Endometrial microvascular endothelial cells (primary cell): ENCODE measurements around the gene CHCHD3. TPM values are rescaled to one million over a fixed set of nuclear protein-coding genes. Genes with fewer than 3 reads are reported as not detected.

Experiments used
- in situ Hi-C: cut with HindIII; loops from 2 replicates; pipeline ENCODE4 v1.10.0; 2017; ENCODE audit warnings: low sequenced_read_pairs, low pct_unique_long_range_greater_than_20kb; ENCODE audit errors: inconsistent ontology term
- total RNA-seq: library from RNA; depleted of rRNA; stranded (reverse); fragments of >200 nt; gene quantifications from one replicate; pipeline ENCODE4 v1.2.3, GENCODE V29; 2015; ENCODE audit errors: inconsistent ontology term

The CHCHD3 gene
- total RNA-seq, 1 donor from 2014 or later, result 60.9 TPM

GRCh38 chr7:132857703-132858102 is 224.2 kb downstream of the CHCHD3 start:
- in situ Hi-C loops, result no loop called here

DNA sequence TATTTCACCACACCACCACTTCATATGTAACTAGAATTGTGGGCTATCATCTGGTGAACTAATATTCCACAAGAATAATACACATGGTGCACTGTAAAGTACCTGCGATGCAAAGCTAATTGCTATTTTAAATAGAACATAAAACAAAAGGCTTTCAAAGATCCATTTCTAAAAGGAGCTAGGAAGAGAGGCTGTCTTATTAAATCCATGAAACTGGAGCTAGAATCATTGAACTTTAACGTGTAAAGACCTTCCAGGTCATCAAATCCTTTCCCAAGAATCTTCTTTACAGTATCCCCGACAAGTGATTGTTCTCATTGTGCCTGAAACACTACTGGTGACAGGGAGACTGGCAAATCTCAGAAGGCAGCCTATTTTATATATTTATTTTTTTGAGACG is 224.9 kb downstream of the CHCHD3 start:
- in situ Hi-C loops, result no loop called here

- in situ Hi-C loops, result no loop called here
Measured at GRCh38 chr7:132856416-132856815, 225.5 kb downstream of the CHCHD3 start.

GRCh38 chr7:132855901-132856300 is 226.0 kb downstream of the CHCHD3 start:
- in situ Hi-C loops, result no loop called here

GRCh38 chr7:132854238-132854637 is 227.7 kb downstream of the CHCHD3 start:
- in situ Hi-C loops, result no loop called here

GRCh38 chr7:132847376-132847775 is 234.5 kb downstream of the CHCHD3 start:
- in situ Hi-C loops, result no loop called here

GRCh38 chr7:132846086-132846485 is 235.8 kb downstream of the CHCHD3 start:
- in situ Hi-C loops, result no loop called here

DNA sequence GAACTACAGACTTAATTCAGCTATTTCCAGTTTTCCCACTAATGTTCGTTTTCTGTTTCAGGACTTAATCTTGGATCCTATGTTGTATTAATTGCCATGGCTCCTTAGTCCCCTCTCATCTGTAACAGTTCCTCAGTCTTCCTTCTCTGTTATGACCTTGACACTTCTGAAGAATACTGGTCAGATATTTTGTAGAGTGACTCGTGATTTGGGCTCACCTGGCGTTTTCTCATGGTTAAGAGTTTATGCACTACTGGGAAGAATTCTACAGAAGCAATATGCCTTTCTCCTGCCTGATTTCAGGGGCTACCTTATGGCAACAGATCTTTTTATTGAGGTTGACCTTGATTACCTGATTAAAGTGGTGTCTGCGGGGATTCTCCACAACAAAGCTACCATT is 239.4 kb downstream of the CHCHD3 start:
- in situ Hi-C loops, result no loop called here

- in situ Hi-C loops, result no loop called here
Measured at GRCh38 chr7:132840199-132840598, 241.7 kb downstream of the CHCHD3 start.

DNA sequence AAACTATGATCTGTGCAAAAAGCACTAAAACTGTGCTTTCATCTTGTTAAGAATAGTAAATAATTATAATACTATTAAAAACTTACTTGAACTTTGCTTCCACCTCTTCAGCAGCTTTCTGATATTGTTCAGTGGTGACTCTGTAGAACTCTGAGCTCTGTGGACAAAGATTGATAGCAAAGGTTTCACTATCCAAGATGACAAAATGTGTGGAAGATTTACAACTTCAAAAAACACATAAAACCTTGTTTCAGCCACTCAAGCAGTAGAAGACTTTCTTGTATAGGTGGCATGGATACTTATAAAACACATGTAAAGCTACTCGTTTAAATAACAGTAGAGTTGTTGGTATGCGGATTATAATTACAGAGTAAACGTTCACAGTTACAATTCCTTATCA is 243.6 kb downstream of the CHCHD3 start:
- in situ Hi-C loops, result no loop called here

GRCh38 chr7:132837529-132837928 is 244.4 kb downstream of the CHCHD3 start:
- in situ Hi-C loops, result no loop called here

DNA sequence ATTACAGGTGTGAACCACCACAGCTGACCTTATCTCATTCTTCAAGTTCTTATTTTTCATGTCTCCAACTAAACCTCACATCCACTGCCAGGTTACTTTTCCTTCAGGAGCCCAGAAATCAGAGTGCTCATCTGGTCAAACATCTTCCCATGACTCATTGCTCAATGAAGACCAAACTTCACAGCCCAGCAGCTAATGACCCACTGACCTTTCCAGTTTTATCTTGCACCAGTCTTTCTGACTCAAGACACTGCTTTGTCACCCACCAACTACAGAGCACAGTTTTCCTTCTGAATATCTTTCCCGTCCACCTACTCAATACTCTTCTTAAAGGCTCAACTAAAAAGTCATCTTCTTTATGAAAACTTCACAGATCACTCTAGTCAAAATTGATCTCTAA is 245.1 kb downstream of the CHCHD3 start:
- in situ Hi-C loops, result no loop called here

GRCh38 chr7:132830941-132831340 is 250.9 kb downstream of the CHCHD3 start:
- in situ Hi-C loops, result no loop called here

- in situ Hi-C loops, result no loop called here
Measured at GRCh38 chr7:132828502-132828901, 253.4 kb downstream of the CHCHD3 start.

DNA sequence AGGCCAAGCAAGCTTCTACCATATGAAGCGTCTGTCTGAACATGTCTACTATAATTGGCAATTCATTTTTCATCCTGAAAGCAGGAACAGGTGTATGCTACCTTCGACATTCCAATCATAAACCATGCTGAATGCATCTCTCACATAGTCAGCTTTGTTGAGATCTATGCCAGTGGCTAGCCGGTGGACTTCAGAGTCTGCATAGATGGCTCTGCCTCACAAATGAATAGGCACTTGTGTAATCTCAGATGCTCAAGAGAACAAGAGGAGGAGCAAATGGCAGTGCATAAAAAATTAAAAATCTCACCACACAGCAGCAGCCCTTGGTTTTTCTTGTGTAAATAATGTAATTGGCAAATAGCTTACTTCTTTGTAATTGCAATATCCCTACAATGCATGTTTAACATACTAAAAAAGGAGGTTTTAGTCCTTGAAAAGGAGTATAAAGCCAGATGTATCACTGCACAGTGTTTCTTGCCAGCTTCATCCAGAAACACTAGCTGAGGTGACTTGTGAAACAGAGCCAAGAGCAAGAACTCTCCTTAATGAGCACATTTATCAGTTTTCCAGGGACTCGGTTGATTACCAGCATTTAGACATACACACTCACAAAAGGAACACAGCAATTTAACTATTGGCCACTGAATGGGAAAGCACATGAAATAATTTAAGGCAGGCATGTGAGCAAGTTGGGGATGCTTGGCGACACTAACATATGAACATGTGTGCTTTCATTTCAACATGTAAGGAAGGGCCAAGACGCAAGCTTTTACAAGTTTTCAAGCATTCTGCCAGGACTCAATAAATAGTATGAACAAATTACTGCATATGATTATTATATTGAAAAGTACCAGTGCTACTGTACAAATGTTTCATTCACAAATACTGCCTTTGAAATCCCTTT is 255.7 kb downstream of the CHCHD3 start:
- in situ Hi-C loops, result no loop called here

- in situ Hi-C loops, result no loop called here
Measured at GRCh38 chr7:132825222-132825621, 256.7 kb downstream of the CHCHD3 start.

DNA sequence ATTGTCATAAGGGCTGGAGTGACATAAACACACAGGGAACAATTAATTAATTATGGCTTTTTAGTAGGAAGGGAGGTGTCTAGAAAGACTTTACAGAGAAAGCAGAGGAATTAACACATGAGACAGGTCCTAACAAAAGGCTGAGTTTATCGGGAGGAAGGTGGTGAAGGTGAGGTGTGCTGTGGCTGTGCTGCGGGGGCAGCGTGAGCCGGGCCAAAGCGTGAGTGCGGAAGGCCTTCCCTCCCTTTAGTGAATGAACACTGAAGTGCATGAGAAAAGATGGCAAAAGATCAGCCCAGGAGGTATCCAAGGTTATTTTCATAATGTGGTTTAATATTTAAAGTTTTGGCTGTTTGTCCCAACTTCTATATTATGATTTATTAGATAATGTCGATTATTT is 262.2 kb downstream of the CHCHD3 start:
- in situ Hi-C loops, result no loop called here

GRCh38 chr7:132817949-132818348 is 263.9 kb downstream of the CHCHD3 start:
- in situ Hi-C loops, result no loop called here

GRCh38 chr7:132815696-132816311 is 266.1 kb downstream of the CHCHD3 start:
- in situ Hi-C loops, result no loop called here

- in situ Hi-C loops, result no loop called here
Measured at GRCh38 chr7:132815130-132815529, 266.8 kb downstream of the CHCHD3 start.
